ENCODE data around the gene ODAD4. TPM values are rescaled to one million over a fixed set of nuclear protein-coding genes. Genes with fewer than 3 reads are reported as not detected.
A peak's percentile ranks its signal among the peaks of the same experiment; 100 is the strongest.

Gene ODAD4
- total RNA-seq, 6 experiments from 2014 or later = 0.12 to 0.13 (median 0.12) TPM; not detected in 3

GRCh38 chr17:41972571-41973407 is 42.4 kb downstream of the ODAD4 start:
- ATAC-seq = peak; percentile 70 to 83 (median 78)
- peaks cover 0 to 53% (median 15%) of the 10 kb centered on the region in 4 donors for H3K36me3 ChIP-seq
- intact Hi-C loops (cut with DNase I) = no loop called here
- no peaks in the 10 kb centered on the region for H3K9me3 ChIP-seq
- WGBS (ENCODE audit: insufficient coverage, low coverage, low lambda C conversion rate, missing lambda C conversion rate) = 40% methylated on average over 9 of the region's 22 CpGs
- H3K4me3 ChIP-seq = no peak overlapping the region
- TF ChIP-seq POLR2A (IDR thresholded peaks at IDR 0.05) (no peak), CTCF (IDR thresholded peaks at IDR 0.05) (no peak)
- peaks cover 0 to 39% (median 18%) of the 10 kb centered on the region in 4 donors for H3K4me1 ChIP-seq
- H3K27me3 ChIP-seq = no peaks in the 10 kb centered on the region
- peak overlapping the region; percentile 5 to 28 (median 11) for H3K27ac ChIP-seq
- peak; percentile 69 to 81 (median 79) for DNase-seq

GRCh38 chr17:41973408-41973811 is 43.0 kb downstream of the ODAD4 start:
- no peak overlapping the region for H3K4me3 ChIP-seq
- H3K36me3 ChIP-seq = peaks cover 5 to 59% (median 15%) of the 10 kb centered on the region in 4 donors
- no peaks in the 10 kb centered on the region for H3K27me3 ChIP-seq
- 73% methylated on average over 5 of the region's 19 CpGs for WGBS (ENCODE audit: insufficient coverage, low coverage, low lambda C conversion rate, missing lambda C conversion rate)
- intact Hi-C loops (cut with DNase I) = no loop called here
- ATAC-seq = no peak
- peak in 1 of 3 donors; percentile 47 for DNase-seq
- H3K9me3 ChIP-seq = no peaks in the 10 kb centered on the region
- no peak for TF ChIP-seq POLR2A (IDR thresholded peaks at IDR 0.05)
- TF ChIP-seq CTCF (IDR thresholded peaks at IDR 0.05) = no peak
- H3K4me1 ChIP-seq = peaks cover 0 to 36% (median 18%) of the 10 kb centered on the region in 4 donors
- H3K27ac ChIP-seq = peak overlapping the region in 2 of 3 donors; percentile 11 to 28

GRCh38 chr17:41974031-41974430 is 43.6 kb downstream of the ODAD4 start:
- Histone ChIP-seq H3K4me1 (peaks cover 0 to 36% (median 18%) of the 10 kb centered on the region in 4 donors), H3K4me3 (no peak overlapping the region), H3K36me3 (peaks cover 4 to 65% (median 13%) of the 10 kb centered on the region in 4 donors), H3K27me3 (no peaks in the 10 kb centered on the region), H3K27ac (no peak overlapping the region), H3K9me3 (no peaks in the 10 kb centered on the region)
- WGBS (ENCODE audit: insufficient coverage, low coverage, low lambda C conversion rate, missing lambda C conversion rate) = 87% methylated on average over 3 of the region's 6 CpGs
- TF ChIP-seq CTCF (IDR thresholded peaks at IDR 0.05) = no peak
- no peak for TF ChIP-seq POLR2A (IDR thresholded peaks at IDR 0.05)
- intact Hi-C loops (cut with DNase I) = no loop called here
- DNase-seq (no peak), ATAC-seq (no peak)

- peaks cover 4 to 67% (median 13%) of the 10 kb centered on the region in 4 donors for H3K36me3 ChIP-seq
- no peak overlapping the region for H3K4me3 ChIP-seq
- ATAC-seq (no peak), DNase-seq (no peak)
- intact Hi-C loops (cut with DNase I) = no loop called here
- peaks cover 0 to 32% (median 18%) of the 10 kb centered on the region in 4 donors for H3K4me1 ChIP-seq
- 100% methylated on average over 1 of the region's 5 CpGs for WGBS (ENCODE audit: insufficient coverage, low coverage, low lambda C conversion rate, missing lambda C conversion rate)
- no peaks in the 10 kb centered on the region for H3K9me3 ChIP-seq
- no peaks in the 10 kb centered on the region for H3K27me3 ChIP-seq
- H3K27ac ChIP-seq = no peak overlapping the region
- no peak for TF ChIP-seq CTCF (IDR thresholded peaks at IDR 0.05)
- no peak for TF ChIP-seq POLR2A (IDR thresholded peaks at IDR 0.05)
These were observed 44.2 kb downstream of the ODAD4 start for GRCh38 chr17:41974658-41975057.
